Lower leg skin (tissue), 4 donors: ENCODE measurements around the gene APBA2. TPM values are rescaled to one million over a fixed set of nuclear protein-coding genes. Genes with fewer than 3 reads are reported as not detected.

Experiments
- DNase-seq, 2 donors: peaks; one replicate each; pipeline ENCODE4 v3.0.0-alpha.2; 2019; ENCODE audit warnings: low spot score in 2 of 2
- H3K4me3 ChIP-seq: fragments of 200-600 bp; sonication (generic); 2 replicates; pipeline ENCODE4 v1.5.1; 2017; ENCODE audit warnings: mild to moderate bottlenecking, low read depth; ENCODE audit not compliant: poor library complexity, severe bottlenecking
- CTCF ChIP-seq, 3 donors: fragments of 450-650 bp; IDR thresholded peaks; one replicate each; pipeline ENCODE4 v1.5.1; 2016; ENCODE audit warnings: antibody characterized with exemption in 3 of 3, mild to moderate bottlenecking in 3 of 3, moderate library complexity in 2 of 3
- POLR2A ChIP-seq, 2 donors: fragments of 450-650 bp; IDR thresholded peaks; one replicate each; pipeline ENCODE4 v1.6.1; 2016 to 2017; ENCODE audit warnings: antibody characterized with exemption in 2 of 2, mild to moderate bottlenecking in 1 of 2, moderate library complexity in 1 of 2
- WGBS, 2 donors: methylation state at CpG; one replicate each; pipeline ENCODE4 v1.1.5; 2018; 5-methylcytosine and 5-hydroxymethylcytosine counted together
- intact Hi-C: fragments of 100-400 bp; cut with DNase I; formaldehyde crosslinking; loops from one replicate; pipeline ENCODE4 v1.15.0; 2023; ENCODE audit warnings: low total_unique reads
- total RNA-seq, 4 donors: library from RNA; depleted of rRNA; stranded (reverse); fragments of >200 nt; gene quantifications; one replicate each; pipeline ENCODE4 v1.1.0, GENCODE V29; 2016

Gene APBA2
- total RNA-seq, 4 donors from 2014 or later = 0.80 to 1.9 (median 1.6) TPM

DNA sequence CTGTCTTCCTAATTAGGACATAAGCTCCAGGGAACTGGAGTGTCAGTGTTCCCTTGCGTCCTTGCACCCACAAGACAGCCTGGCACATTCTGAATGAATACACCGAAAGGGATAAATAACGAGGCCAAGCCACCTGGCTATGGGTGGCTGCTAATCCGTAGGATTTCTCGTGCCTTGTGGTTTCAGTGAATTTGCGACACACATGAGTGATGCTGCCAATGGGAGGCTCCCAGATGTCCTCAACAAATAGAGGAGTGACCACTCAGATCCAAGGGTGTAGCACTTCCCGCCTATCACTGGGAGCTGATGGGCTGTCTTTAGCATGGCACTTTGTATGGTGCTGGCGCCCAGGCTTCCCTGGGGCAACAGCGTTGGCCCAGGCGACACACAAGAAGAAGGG is 43.4 kb downstream of the APBA2 start:
- no peak for TF ChIP-seq POLR2A (IDR thresholded peaks at IDR 0.05)
- no peak for TF ChIP-seq CTCF (IDR thresholded peaks at IDR 0.05)
- no peak overlapping the region for H3K4me3 ChIP-seq
- DNase-seq = no peak
- 92 to 93% methylated on average over 10 of the region's 10 CpGs for WGBS, 2 donors
- intact Hi-C loops = no loop called here

GRCh38 chr15:28930011-28930410 is 44.2 kb downstream of the APBA2 start:
- WGBS, 2 donors = 82 to 86% methylated on average over 6 of the region's 6 CpGs
- intact Hi-C loops = no loop called here
- no peak for TF ChIP-seq CTCF (IDR thresholded peaks at IDR 0.05)
- TF ChIP-seq POLR2A (IDR thresholded peaks at IDR 0.05) = no peak

GRCh38 chr15:28930476-28931291 is 44.9 kb downstream of the APBA2 start:
- DNase-seq = no peak
- 82 to 91% methylated on average over 13 to 15 of the region's 16 CpGs for WGBS, 2 donors
- no peak overlapping the region for H3K4me3 ChIP-seq
- TF ChIP-seq CTCF (IDR thresholded peaks at IDR 0.05) (no peak), POLR2A (IDR thresholded peaks at IDR 0.05) (no peak)
- intact Hi-C loops = no loop called here

More at GRCh38 chr15:28930011-28930410, 44.2 kb downstream of the APBA2 start:
- H3K4me3 ChIP-seq = no peak overlapping the region
- no peak for DNase-seq

- intact Hi-C loops = no loop called here
- TF ChIP-seq CTCF (IDR thresholded peaks at IDR 0.05) (no peak), POLR2A (IDR thresholded peaks at IDR 0.05) (no peak)
- no peak for DNase-seq
- no peak overlapping the region for H3K4me3 ChIP-seq
- WGBS, 2 donors = 91 to 93% methylated on average over 4 of the region's 4 CpGs
These were observed 46.1 kb downstream of the APBA2 start for GRCh38 chr15:28931828-28932227.

DNA sequence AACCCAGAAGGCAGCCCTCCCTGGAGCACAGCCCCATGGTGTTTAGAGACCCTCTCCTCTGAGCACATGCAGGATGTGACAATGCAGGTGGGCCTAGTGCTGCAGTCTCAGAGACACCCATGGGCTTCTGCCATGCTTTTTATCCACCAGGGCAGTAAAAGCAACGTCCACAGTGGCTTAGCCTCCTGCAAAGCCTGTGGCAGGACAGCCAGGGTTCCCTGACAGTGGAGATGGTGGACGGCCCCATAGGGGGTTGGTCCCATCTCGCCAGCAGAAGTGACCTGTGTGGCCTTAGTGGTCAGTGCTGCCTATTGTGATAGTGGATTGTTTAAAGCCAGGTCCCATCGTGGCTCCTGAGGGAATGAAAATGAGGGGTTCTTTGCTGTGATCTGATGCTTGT is 46.6 kb downstream of the APBA2 start:
- TF ChIP-seq CTCF (IDR thresholded peaks at IDR 0.05) = no peak
- no peak for TF ChIP-seq POLR2A (IDR thresholded peaks at IDR 0.05)
- 79 to 83% methylated on average over 4 of the region's 4 CpGs for WGBS, 2 donors
- DNase-seq = no peak
- H3K4me3 ChIP-seq = no peak overlapping the region
- intact Hi-C loops = no loop called here
